Activated naive CD4-positive, alpha-beta T cell treated with anti-CD3 and anti-CD28 coated beads, Interleukin-2, amount 50 U/mL, for 72 hours (primary cell): Measurements from ENCODE around the gene TYW1. TPM values are rescaled to one million over a fixed set of nuclear protein-coding genes. Genes with fewer than 3 reads are reported as not detected.
A peak's percentile ranks its signal among the peaks of the same experiment; 100 is the strongest.
"Not testable (repeated sequence)": the region's sequence is repeated elsewhere in the genome, so short reads cannot be mapped to it uniquely, and the experiment has no call there.

Source experiments
- ATAC-seq, 2 donors: fragments of 150-1000 bp; cut with Tn5 transposase; 2 replicates each; pipeline ENCODE4 v1.10.0; 2021; ENCODE audit warnings: mild to moderate bottlenecking in 2 of 2, moderate library complexity in 2 of 2
- DNase-seq, 2 donors: peaks; one replicate each; pipeline ENCODE4 v3.0.0; 2021 to 2022; ENCODE audit warnings: low spot score in 2 of 2
- H3K27ac Mint-ChIP-seq, 2 donors: one replicate each; pipeline ENCODE4 v1.8.0; 2022; ENCODE audit warnings: mild to moderate bottlenecking in 2 of 2, mixed read lengths in 2 of 2
- H3K36me3 Mint-ChIP-seq, 2 donors: one replicate each; pipeline ENCODE4 v1.8.0; 2022; ENCODE audit warnings: mixed read lengths in 2 of 2
- H3K9me3 Mint-ChIP-seq, 2 donors: one replicate each; pipeline ENCODE4 v1.8.0; 2022; ENCODE audit warnings: mixed read lengths in 2 of 2
- total RNA-seq, 2 donors: library from RNA; stranded (reverse); gene quantifications; one replicate each; pipeline ENCODE4 v1.2.3, GENCODE V29; 2022

Gene TYW1
- total RNA-seq, 2 donors from 2014 or later: 14.1 to 16.1 TPM

DNA sequence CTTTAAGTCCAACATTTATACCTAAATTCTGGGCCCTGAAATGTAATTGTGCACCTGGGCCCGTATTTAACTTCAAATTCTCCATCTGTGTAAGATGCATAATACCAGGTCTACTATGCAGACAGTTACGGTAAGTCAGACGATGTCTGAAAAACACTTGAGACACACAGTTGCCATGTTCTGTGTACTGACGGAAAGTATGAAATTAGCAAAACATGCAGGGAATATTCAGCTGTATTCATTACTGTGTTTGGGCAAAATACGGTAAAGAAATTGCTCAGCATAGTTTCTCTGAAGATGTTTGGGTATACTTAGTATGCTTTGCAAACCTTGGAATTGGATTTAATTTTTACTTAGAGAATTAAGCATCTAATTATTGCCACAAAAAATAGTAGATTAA, 18.3 kb upstream of the TYW1 start:
- H3K27ac Mint-ChIP-seq, DNase-seq, ATAC-seq: not testable (repeated sequence)
- H3K9me3 Mint-ChIP-seq: peaks cover 16 to 17% of the 10 kb centered on the region in 2 donors
- peaks cover 14 to 20% of the 10 kb centered on the region in 2 donors for H3K36me3 Mint-ChIP-seq

GRCh38 chr7:66979013-66979412, 17.6 kb upstream of the TYW1 start:
- H3K27ac Mint-ChIP-seq, ATAC-seq, DNase-seq: not testable (repeated sequence)
- Mint-ChIP-seq H3K36me3 (peaks cover 14 to 20% of the 10 kb centered on the region in 2 donors), H3K9me3 (peaks cover 16 to 17% of the 10 kb centered on the region in 2 donors)

- H3K9me3 Mint-ChIP-seq: peaks cover 16 to 17% of the 10 kb centered on the region in 2 donors
- ATAC-seq: not testable (repeated sequence)
Measured at GRCh38 chr7:66980336-66980735, 16.3 kb upstream of the TYW1 start.

DNA sequence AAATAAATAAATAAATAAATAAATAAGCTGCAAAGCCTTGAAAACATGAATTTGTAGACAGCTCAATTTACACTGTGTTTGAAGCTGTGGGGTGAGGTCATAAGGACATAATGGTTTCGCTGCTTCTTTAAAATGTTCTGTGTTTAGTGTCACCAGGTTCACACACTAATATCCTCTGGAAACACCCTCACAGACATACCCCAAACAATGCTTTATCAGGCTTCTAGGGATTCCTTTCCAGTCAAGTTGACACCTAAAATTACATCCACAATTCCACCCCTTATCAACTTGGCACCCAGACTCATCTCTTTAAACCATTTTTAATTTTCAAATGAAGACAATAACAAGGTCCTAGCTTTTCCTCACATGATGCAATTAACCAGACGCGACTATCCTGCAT, 7.1 kb upstream of the TYW1 start:
- not testable (repeated sequence) for H3K9me3 Mint-ChIP-seq, ATAC-seq, H3K27ac Mint-ChIP-seq, H3K36me3 Mint-ChIP-seq, DNase-seq

More at GRCh38 chr7:66980336-66980735, 16.3 kb upstream of the TYW1 start:
- DNase-seq, H3K27ac Mint-ChIP-seq: not testable (repeated sequence)
- H3K36me3 Mint-ChIP-seq: peaks cover 14 to 20% of the 10 kb centered on the region in 2 donors

DNA sequence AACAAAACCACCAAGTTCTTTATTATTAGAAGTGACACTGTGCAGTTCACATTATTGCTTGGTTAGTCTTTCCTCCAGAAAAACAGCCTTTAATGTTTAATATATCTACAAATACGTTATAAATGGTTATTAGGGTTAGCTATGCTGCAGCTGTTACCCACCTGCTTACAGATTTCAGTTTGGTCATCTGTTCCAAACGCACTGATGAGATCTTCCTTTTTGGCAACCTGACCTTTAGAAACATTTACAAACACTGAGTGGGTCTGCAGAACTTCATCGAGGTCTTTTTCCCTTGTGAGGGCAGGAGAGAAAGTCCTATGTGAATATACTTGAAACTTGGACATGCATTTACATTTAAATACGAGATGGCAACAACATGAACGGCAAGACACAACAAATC, 2.6 kb upstream of the TYW1 start:
- not testable (repeated sequence) for ATAC-seq, H3K9me3 Mint-ChIP-seq, DNase-seq
- Mint-ChIP-seq H3K36me3 (peaks cover 16 to 23% of the 10 kb centered on the region in 2 donors), H3K27ac (peak overlapping the region; percentile 74 to 97)

- Mint-ChIP-seq H3K27ac (peak overlapping the region; percentile 97 to 100), H3K36me3 (peaks cover 16 to 23% of the 10 kb centered on the region in 2 donors)
- ATAC-seq (peak; percentile 44 to 48), DNase-seq (peak in 1 of 2 donors; percentile 23)
- not testable (repeated sequence) for H3K9me3 Mint-ChIP-seq
Measured at GRCh38 chr7:66994691-66995049, 2.0 kb upstream of the TYW1 start.

DNA sequence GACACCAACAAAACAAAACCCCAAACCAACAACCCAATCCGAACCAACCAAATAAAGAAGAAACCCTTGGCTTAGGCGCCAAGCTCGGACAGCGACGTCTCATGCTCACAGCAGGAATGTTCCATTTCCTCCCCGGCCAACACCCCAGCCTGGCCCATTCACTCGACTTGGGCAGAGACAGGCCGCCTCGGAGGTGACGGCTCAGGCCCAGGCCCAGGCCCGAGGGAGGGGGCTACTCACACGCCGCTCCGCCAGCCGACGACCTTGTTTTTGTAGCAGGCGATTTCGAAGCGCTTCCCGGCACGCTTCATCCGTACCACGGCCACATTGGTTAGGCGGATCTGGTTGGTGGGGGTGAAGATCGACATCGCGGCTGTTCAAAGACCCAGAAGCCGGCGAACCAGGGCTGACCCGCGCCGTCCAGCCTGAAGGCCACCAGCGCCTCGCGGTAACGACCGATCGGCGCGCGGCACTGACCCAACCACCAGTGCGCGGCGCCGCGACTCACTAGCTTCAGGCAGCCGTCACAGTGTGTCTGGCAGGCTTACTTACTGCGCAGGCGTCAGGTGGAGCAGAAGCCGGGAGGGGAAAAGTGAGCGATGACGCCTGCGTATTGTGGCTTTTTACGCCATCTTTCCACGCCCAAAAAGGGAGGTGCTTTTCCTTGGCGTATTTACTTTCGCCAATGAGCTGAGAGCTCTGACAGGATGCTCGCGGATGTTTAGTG, 1.4 kb upstream of the TYW1 start, which contains the start of gene SBDS:
SBDS (minus strand) TSS at position 537 of the 727 bp plus-strand sequence; CDS start at position 368, 169 bp downstream.
- ATAC-seq (peak; percentile 70 to 75), DNase-seq (peak; percentile 90 to 96)
- not testable (repeated sequence) for H3K9me3 Mint-ChIP-seq
- Mint-ChIP-seq H3K36me3 (peaks cover 16 to 23% of the 10 kb centered on the region in 2 donors), H3K27ac (peak within 1 kb of the TSS; percentile 97 to 100)

GRCh38 chr7:67000601-67001258, 4.1 kb downstream of the TYW1 start:
- H3K36me3 Mint-ChIP-seq, ATAC-seq, H3K9me3 Mint-ChIP-seq, H3K27ac Mint-ChIP-seq, DNase-seq: not testable (repeated sequence)

DNA sequence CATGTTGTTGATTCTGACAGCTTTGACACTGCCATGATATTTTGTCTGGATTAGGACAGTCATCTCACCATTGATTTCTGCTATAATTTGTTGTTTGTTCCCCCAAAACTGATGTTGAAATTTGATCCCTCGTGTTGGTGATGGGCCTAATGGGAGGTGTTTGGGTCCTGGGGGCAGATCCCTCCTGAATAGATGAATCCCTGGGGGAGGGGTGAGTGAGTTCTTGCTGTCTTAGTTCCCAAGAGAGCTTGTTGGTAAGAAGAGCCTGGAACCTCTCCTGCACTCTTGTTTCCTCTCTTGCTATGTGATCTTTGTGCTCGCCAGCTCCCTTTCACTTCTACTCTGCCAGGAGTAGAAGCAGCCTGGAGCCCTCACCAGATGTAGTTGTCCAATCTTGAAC, 7.5 kb downstream of the TYW1 start:
- not testable (repeated sequence) for H3K9me3 Mint-ChIP-seq, ATAC-seq, DNase-seq, H3K27ac Mint-ChIP-seq
- H3K36me3 Mint-ChIP-seq: peaks cover 0 to 21% of the 10 kb centered on the region in 2 donors

GRCh38 chr7:67006965-67007364, 10.3 kb downstream of the TYW1 start:
- H3K27ac Mint-ChIP-seq: no peak overlapping the region
- DNase-seq: no peak
- peaks cover 0 to 21% of the 10 kb centered on the region in 2 donors for H3K36me3 Mint-ChIP-seq
- ATAC-seq: no peak
- no peaks in the 10 kb centered on the region for H3K9me3 Mint-ChIP-seq

- Mint-ChIP-seq H3K27ac (no peak overlapping the region), H3K36me3 (peaks cover 0 to 21% of the 10 kb centered on the region in 2 donors), H3K9me3 (no peaks in the 10 kb centered on the region)
- DNase-seq: no peak
- ATAC-seq: no peak
Measured at GRCh38 chr7:67008260-67008659, 11.6 kb downstream of the TYW1 start.

- H3K9me3 Mint-ChIP-seq, H3K27ac Mint-ChIP-seq, DNase-seq, ATAC-seq: not testable (repeated sequence)
- H3K36me3 Mint-ChIP-seq: peaks cover 0 to 21% of the 10 kb centered on the region in 2 donors
Measured at GRCh38 chr7:67009677-67010076, 13.0 kb downstream of the TYW1 start.

DNA sequence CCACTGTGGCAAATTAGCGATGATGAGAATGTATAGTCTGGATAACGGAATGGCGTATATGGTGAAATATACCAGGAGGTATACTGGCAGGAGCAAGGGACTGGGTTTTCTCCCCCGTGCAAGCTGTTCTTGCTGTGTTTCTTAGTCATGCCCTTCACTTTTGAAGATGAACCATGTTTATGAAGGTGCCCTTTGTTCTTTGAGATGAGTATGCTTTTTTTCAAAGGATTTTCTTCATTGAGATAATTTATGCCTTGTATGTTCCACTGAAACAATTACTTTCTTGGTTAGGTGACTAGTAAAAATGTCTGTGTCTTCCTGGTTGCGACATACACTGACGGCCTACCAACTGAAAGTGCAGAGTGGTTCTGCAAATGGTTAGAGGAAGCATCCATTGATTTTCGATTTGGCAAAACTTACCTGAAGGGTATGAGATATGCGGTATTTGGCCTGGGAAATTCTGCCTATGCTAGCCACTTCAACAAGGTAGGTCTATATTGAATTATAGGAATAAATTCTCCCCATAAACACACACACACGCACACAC, 17.5 kb downstream of the TYW1 start:
- not testable (repeated sequence) for H3K9me3 Mint-ChIP-seq, H3K36me3 Mint-ChIP-seq, H3K27ac Mint-ChIP-seq, ATAC-seq, DNase-seq

DNA sequence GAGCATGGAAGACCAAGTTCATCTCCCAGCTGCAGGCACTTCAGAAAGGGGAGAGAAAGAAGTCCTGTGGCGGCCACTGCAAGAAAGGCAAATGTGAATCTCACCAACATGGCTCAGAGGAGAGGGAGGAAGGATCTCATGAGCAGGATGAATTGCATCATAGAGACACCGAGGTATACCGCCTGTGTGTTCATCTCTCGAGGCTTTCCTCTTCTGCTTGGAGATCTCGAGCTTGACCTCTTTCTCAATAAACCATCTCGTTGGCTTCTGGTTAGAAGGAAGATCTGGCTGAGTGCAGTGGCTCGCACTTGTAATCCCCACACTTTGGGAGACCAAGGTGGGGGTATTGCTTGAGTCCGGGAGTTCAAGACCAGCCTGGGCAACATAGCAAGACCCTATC, 21.3 kb downstream of the TYW1 start:
- peaks cover 7 to 16% of the 10 kb centered on the region in 2 donors for H3K36me3 Mint-ChIP-seq
- not testable (repeated sequence) for ATAC-seq, H3K9me3 Mint-ChIP-seq, H3K27ac Mint-ChIP-seq, DNase-seq

DNA sequence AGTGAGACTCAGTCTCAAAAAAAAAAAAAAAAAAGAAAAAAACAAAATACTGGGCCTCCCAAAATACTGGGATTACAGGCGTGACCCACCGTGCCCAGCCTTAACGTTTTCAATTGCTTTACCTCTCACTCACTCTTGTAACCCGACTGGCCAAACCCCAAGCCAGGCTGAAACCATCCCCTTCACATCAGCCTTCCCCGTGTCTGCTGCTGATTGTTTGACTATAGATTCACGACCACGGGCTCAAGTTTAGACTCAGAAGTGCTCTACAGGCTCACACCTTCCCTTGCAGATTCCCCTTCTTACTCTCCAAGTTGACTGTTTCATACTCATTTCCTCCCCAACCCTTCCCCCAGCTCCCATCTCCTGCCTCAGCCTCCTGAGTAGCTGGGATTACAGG, 22.3 kb downstream of the TYW1 start:
- no peaks in the 10 kb centered on the region for H3K9me3 Mint-ChIP-seq
- DNase-seq (no peak), ATAC-seq (peak; percentile 54 to 59)
- peak overlapping the region; percentile 24 to 37 for H3K27ac Mint-ChIP-seq
- peaks cover 7 to 16% of the 10 kb centered on the region in 2 donors for H3K36me3 Mint-ChIP-seq

GRCh38 chr7:67019562-67020390, 23.1 kb downstream of the TYW1 start:
- Mint-ChIP-seq H3K36me3 (peaks cover 7 to 16% of the 10 kb centered on the region in 2 donors), H3K9me3 (no peaks in the 10 kb centered on the region), H3K27ac (no peak overlapping the region)
- DNase-seq: no peak
- peak; percentile 65 to 92 for ATAC-seq
